ENCODE data around the gene GABRB2. TPM values are rescaled to one million over a fixed set of nuclear protein-coding genes. Genes with fewer than 3 reads are reported as not detected.

GABRB2 gene
- total RNA-seq, 2 experiments from 2014 or later, result not detected

GRCh38 chr5:161414896-161415295 is 131.6 kb downstream of the GABRB2 start:
- no peak for TF ChIP-seq CTCF (IDR thresholded peaks at IDR 0.05)
- H3K36me3 Mint-ChIP-seq (ENCODE audit: low read depth), result no peaks in the 10 kb centered on the region
- no peaks in the 10 kb centered on the region for H3K9me3 Mint-ChIP-seq
- no peak overlapping the region for H3K27ac Mint-ChIP-seq
- no peak for DNase-seq
- no peaks in the 10 kb centered on the region for H3K4me1 Mint-ChIP-seq (ENCODE audit: low read depth)
- H3K4me3 Mint-ChIP-seq, result no peak overlapping the region
- ChIA-PET CTCF (no interaction called here), POLR2A (no interaction called here)
- H3K27me3 Mint-ChIP-seq, result no peaks in the 10 kb centered on the region
- intact Hi-C loops (cut with micrococcal nuclease), result no loop called here
- no peak for ATAC-seq

GRCh38 chr5:161414037-161414436 is 132.5 kb downstream of the GABRB2 start:
- Mint-ChIP-seq H3K27ac (no peak overlapping the region), H3K4me3 (no peak overlapping the region), H3K4me1 (ENCODE audit: low read depth) (no peaks in the 10 kb centered on the region), H3K36me3 (ENCODE audit: low read depth) (no peaks in the 10 kb centered on the region), H3K27me3 (no peaks in the 10 kb centered on the region), H3K9me3 (no peaks in the 10 kb centered on the region)
- no peak for DNase-seq
- TF ChIP-seq CTCF (IDR thresholded peaks at IDR 0.05), result no peak
- ChIA-PET CTCF (no interaction called here), POLR2A (no interaction called here)
- intact Hi-C loops (cut with micrococcal nuclease), result no loop called here
- ATAC-seq, result no peak

GRCh38 chr5:161412792-161413191 is 133.7 kb downstream of the GABRB2 start:
- intact Hi-C loops (cut with micrococcal nuclease), result no loop called here
- Mint-ChIP-seq H3K27ac (no peak overlapping the region), H3K36me3 (ENCODE audit: low read depth) (no peaks in the 10 kb centered on the region), H3K9me3 (no peaks in the 10 kb centered on the region), H3K4me1 (ENCODE audit: low read depth) (no peaks in the 10 kb centered on the region), H3K4me3 (no peak overlapping the region), H3K27me3 (no peaks in the 10 kb centered on the region)
- POLR2A ChIA-PET, result no interaction called here
- DNase-seq, result no peak
- TF ChIP-seq CTCF (IDR thresholded peaks at IDR 0.05), result no peak
- ATAC-seq, result no peak
- CTCF ChIA-PET, result no interaction called here

GRCh38 chr5:161411156-161411555 is 135.4 kb downstream of the GABRB2 start:
- Mint-ChIP-seq H3K27ac (no peak overlapping the region), H3K4me1 (ENCODE audit: low read depth) (no peaks in the 10 kb centered on the region), H3K36me3 (ENCODE audit: low read depth) (no peaks in the 10 kb centered on the region), H3K9me3 (no peaks in the 10 kb centered on the region), H3K27me3 (no peaks in the 10 kb centered on the region), H3K4me3 (no peak overlapping the region)
- no peak for TF ChIP-seq CTCF (IDR thresholded peaks at IDR 0.05)
- DNase-seq (no peak), ATAC-seq (no peak)
- intact Hi-C loops (cut with micrococcal nuclease), result no loop called here
- CTCF ChIA-PET, result no interaction called here
- POLR2A ChIA-PET, result no interaction called here

- H3K36me3 Mint-ChIP-seq (ENCODE audit: low read depth), result no peaks in the 10 kb centered on the region
- H3K9me3 Mint-ChIP-seq, result no peaks in the 10 kb centered on the region
- H3K27ac Mint-ChIP-seq, result no peak overlapping the region
- ATAC-seq (no peak), DNase-seq (no peak)
- no peak for TF ChIP-seq CTCF (IDR thresholded peaks at IDR 0.05)
- H3K27me3 Mint-ChIP-seq, result no peaks in the 10 kb centered on the region
- ChIA-PET POLR2A (no interaction called here), CTCF (no interaction called here)
- H3K4me1 Mint-ChIP-seq (ENCODE audit: low read depth), result no peaks in the 10 kb centered on the region
- intact Hi-C loops (cut with micrococcal nuclease), result no loop called here
- H3K4me3 Mint-ChIP-seq, result no peak overlapping the region
These were observed 135.9 kb downstream of the GABRB2 start for GRCh38 chr5:161410640-161411039.

All from activated CD8-positive, alpha-beta T cell treated with anti-CD3 and anti-CD28 coated beads for 36 hours (primary cell).